B cell (primary cell): ENCODE data around the gene KBTBD12. TPM values are rescaled to one million over a fixed set of nuclear protein-coding genes. Genes with fewer than 3 reads are reported as not detected.

Source experiments
- ATAC-seq: fragments of 200-7000 bp; cut with Tn5 transposase; one replicate; pipeline ENCODE4 v1.10.0; 2021; ENCODE audit warnings: low read depth, mild to moderate bottlenecking, moderate number of reproducible peaks, moderate library complexity
- CTCF ChIA-PET: fragments of 350-600 bp; sonication (Branson Sonifier 250); formaldehyde crosslinking; loops from one replicate; lab custom pipeline; 2021; ENCODE audit warnings: antibody characterized with exemption, inconsistent platforms; lab: Charles Lee
- POLR2A ChIA-PET: fragments of 350-600 bp; sonication (Branson Sonifier 250); formaldehyde crosslinking; loops from one replicate; lab custom pipeline; 2021; ENCODE audit warnings: antibody characterized with exemption; lab: Charles Lee
- DNase-seq: peaks from one replicate; pipeline ENCODE4 v3.0.0; 2013
- H2AFZ ChIP-seq: 2 replicates; pipeline ENCODE4 v1.6.1; 2012; ENCODE audit warnings: mild to moderate bottlenecking, low read depth, low read length; ENCODE audit not compliant: insufficient read depth, poor library complexity, severe bottlenecking
- H3K27ac ChIP-seq, 2 donors: 1 replicate in 1 of 2; 2 replicates in 1 of 2; pipeline ENCODE4 v1.5.1; 2012 to 2013; ENCODE audit warnings: low read length in 2 of 2, mild to moderate bottlenecking in 2 of 2, moderate library complexity in 1 of 2
- H3K27me3 ChIP-seq, 4 experiments: fragments of 200-600 bp in 1 of 4; sonication (generic) in 1 of 4; replicated peaks in 1 of 4; 1 replicate in 2 of 4; 2 replicates in 2 of 4; pipeline versions ENCODE4 v1.6.1 to v1.7.0; 2013 to 2016; ENCODE audit warnings: low read length in 3 of 4, mild to moderate bottlenecking in 2 of 4, mixed read lengths in 1 of 4, moderate library complexity in 1 of 4; ENCODE audit not compliant: insufficient read depth in 4 of 4, control insufficient read depth in 3 of 4; ENCODE audit errors: control extremely low read depth in 1 of 4
- H3K36me3 ChIP-seq, 2 experiments: replicated peaks in 1 of 2; 1 replicate in 1 of 2; 2 replicates in 1 of 2; pipeline versions ENCODE4 v1.6.1 to v1.7.1; 2013; ENCODE audit warnings: low read length in 1 of 2; ENCODE audit not compliant: insufficient read depth in 2 of 2, control insufficient read depth in 1 of 2; ENCODE audit errors: control extremely low read depth in 1 of 2, extremely low read depth in 1 of 2
- H3K4me1 ChIP-seq, 2 donors: fragments of 200-600 bp in 1 of 2; sonication (generic) in 1 of 2; 1 replicate in 1 of 2; 2 replicates in 1 of 2; pipeline versions ENCODE4 v1.5.1 to v1.6.1; 2013 to 2017; ENCODE audit warnings: low read length in 2 of 2; ENCODE audit not compliant: control insufficient read depth in 2 of 2, insufficient read depth in 2 of 2
- H3K4me2 ChIP-seq: replicated peaks from 2 replicates; pipeline ENCODE3; 2012; ENCODE audit warnings: mild to moderate bottlenecking, low read depth, low read length; ENCODE audit not compliant: poor library complexity, severe bottlenecking
- H3K4me3 ChIP-seq, 5 experiments: fragments of 200-600 bp in 1 of 5; sonication (generic) in 1 of 5; 1 replicate in 3 of 5; 2 replicates in 2 of 5; pipeline versions ENCODE4 v1.5.1 to v1.7.0; 2011 to 2016; ENCODE audit warnings: low read length in 4 of 5, mild to moderate bottlenecking in 4 of 5, low read depth in 2 of 5, control low read depth in 1 of 5, moderate library complexity in 1 of 5; ENCODE audit not compliant: insufficient read depth in 1 of 5; ENCODE audit errors: control extremely low read depth in 1 of 5, extremely low read depth in 1 of 5
- H3K79me2 ChIP-seq: fragments of 200-600 bp; sonication (generic); one replicate; pipeline ENCODE4 v1.6.0; 2016; ENCODE audit warnings: low read length; ENCODE audit not compliant: control insufficient read depth, insufficient read depth
- H3K9ac ChIP-seq: fragments of 200-600 bp; sonication (generic); 2 replicates; pipeline ENCODE4 v1.6.1; 2017; ENCODE audit warnings: mild to moderate bottlenecking, low read length, moderate library complexity
- H3K9me3 ChIP-seq, 3 donors: one replicate each; pipeline versions ENCODE4 v1.6.1 to v1.7.1; 2013; ENCODE audit warnings: low read length in 2 of 3; ENCODE audit not compliant: control insufficient read depth in 2 of 3, insufficient read depth in 1 of 3; ENCODE audit errors: control extremely low read depth in 1 of 3
- H4K20me1 ChIP-seq: 2 replicates; pipeline ENCODE4 v1.6.0; 2012; ENCODE audit warnings: mild to moderate bottlenecking, low read length; ENCODE audit not compliant: insufficient read depth, control insufficient read depth, poor library complexity, severe bottlenecking
- H3K27ac Mint-ChIP-seq: one replicate; pipeline ENCODE4 v1.8.0; 2021; ENCODE audit warnings: mixed read lengths
- H3K27me3 Mint-ChIP-seq: one replicate; pipeline ENCODE4 v1.8.0; 2021; ENCODE audit warnings: mixed read lengths
- H3K4me1 Mint-ChIP-seq: one replicate; pipeline ENCODE4 v1.8.0; 2021; ENCODE audit warnings: mixed read lengths
- H3K4me3 Mint-ChIP-seq: one replicate; pipeline ENCODE4 v1.8.0; 2021; ENCODE audit warnings: mixed read lengths
- H3K9me3 Mint-ChIP-seq: one replicate; pipeline ENCODE4 v1.8.0; 2022; ENCODE audit warnings: mixed read lengths; ENCODE audit not compliant: insufficient read depth
- CTCF ChIP-seq: fragments of 200-600 bp; IDR thresholded peaks from one replicate; pipeline ENCODE4 v1.8.0; 2022; ENCODE audit warnings: antibody characterized with exemption, mild to moderate bottlenecking
- EZH2 ChIP-seq: IDR thresholded peaks from 2 replicates; pipeline ENCODE4 v1.6.1; 2012; ENCODE audit warnings: borderline replicate concordance, low read depth, mild to moderate bottlenecking, moderate library complexity, low read length; ENCODE audit not compliant: insufficient read depth, poor library complexity, severe bottlenecking
- WGBS: methylation state at CpG from one replicate; pipeline ENCODE4 v1.1.5; 2013; ENCODE audit warnings: missing lambda C conversion rate; ENCODE audit not compliant: insufficient coverage; 5-methylcytosine and 5-hydroxymethylcytosine counted together
- intact Hi-C: fragments of 100-400 bp; cut with micrococcal nuclease; formaldehyde crosslinking; loops from one replicate; pipeline ENCODE4 v1.10.0; 2022
- polyA plus RNA-seq: library from polyadenylated mRNA; depleted of rRNA; stranded (reverse); fragments of >200 nt; gene quantifications from 2 replicates; pipeline ENCODE4 v1.2.3, GENCODE V29; 2012
- total RNA-seq, 2 donors: library from RNA; stranded (reverse); fragments of 120-200 nt in 1 of 2; gene quantifications; 1 replicate in 1 of 2; 2 replicates in 1 of 2; pipeline versions ENCODE4 v1.2.3 to v1.2.4, GENCODE V29; 2013 to 2022

KBTBD12 gene
- total and polyA plus RNA-seq, 2 donors (not counting 1 experiment from before 2014, with no cell fraction given): 0.22 TPM; not detected in 1

- H3K4me3 Mint-ChIP-seq: no peak overlapping the region
- intact Hi-C loops: no loop called here
- TF ChIP-seq EZH2 (no peak), CTCF (no peak)
These were observed 27.6 kb downstream of the KBTBD12 start for GRCh38 chr3:127942613-127943012.

GRCh38 chr3:127948211-127948610, 33.2 kb downstream of the KBTBD12 start:
- H3K79me2 ChIP-seq: no peaks in the 10 kb centered on the region
- H3K36me3 ChIP-seq: no peaks in the 10 kb centered on the region
- TF ChIP-seq CTCF (no peak), EZH2 (no peak)
- H3K4me2 ChIP-seq: no peak overlapping the region
- H2AFZ ChIP-seq: no peak overlapping the region
- Mint-ChIP-seq H3K9me3 (no peaks in the 10 kb centered on the region), H3K27me3 (peaks cover 12% of the 10 kb centered on the region), H3K4me1 (no peaks in the 10 kb centered on the region), H3K4me3 (no peak overlapping the region), H3K27ac (no peak overlapping the region)
- H3K4me1 ChIP-seq: no peaks in the 10 kb centered on the region
- ChIA-PET POLR2A (no interaction called here), CTCF (no interaction called here)
- DNase-seq (no peak), ATAC-seq (no peak)
- H3K4me3 ChIP-seq: no peak overlapping the region
- H3K27me3 ChIP-seq: peaks cover 0 to 4% (median 2%) of the 10 kb centered on the region in 4 experiments
- 83% methylated on average over 1 of the region's 3 CpGs for WGBS
- no peaks in the 10 kb centered on the region for H3K9me3 ChIP-seq
- no peak overlapping the region for H3K27ac ChIP-seq
- H4K20me1 ChIP-seq: no peaks in the 10 kb centered on the region
- intact Hi-C loops: no loop called here
- no peak overlapping the region for H3K9ac ChIP-seq

More at GRCh38 chr3:127942613-127943012, 27.6 kb downstream of the KBTBD12 start:
- peaks cover 0 to 6% (median 2%) of the 10 kb centered on the region in 3 donors for H3K9me3 ChIP-seq
- Mint-ChIP-seq H3K4me1 (no peaks in the 10 kb centered on the region), H3K27me3 (no peaks in the 10 kb centered on the region), H3K27ac (no peak overlapping the region), H3K9me3 (peaks cover 6% of the 10 kb centered on the region)
- POLR2A ChIA-PET: no interaction called here
- no peak overlapping the region for H2AFZ ChIP-seq
- H3K36me3 ChIP-seq: no peaks in the 10 kb centered on the region
- CTCF ChIA-PET: no interaction called here
- no peak overlapping the region for H3K4me3 ChIP-seq
- no peak overlapping the region for H3K9ac ChIP-seq
- no peak overlapping the region for H3K27ac ChIP-seq
- no peaks in the 10 kb centered on the region for H3K79me2 ChIP-seq
- H3K4me2 ChIP-seq: no peak overlapping the region
- no peaks in the 10 kb centered on the region for H4K20me1 ChIP-seq
- no peaks in the 10 kb centered on the region for H3K4me1 ChIP-seq
- H3K27me3 ChIP-seq: peaks cover 0 to 4% (median 2%) of the 10 kb centered on the region in 4 experiments
- ATAC-seq (no peak), DNase-seq (no peak)
